Common myeloid progenitor, CD34-positive (primary cell): ENCODE data around the gene HTT.

ENCODE experiments used
- CTCF ChIA-PET: fragments of 350-600 bp; sonication (Branson Sonifier 250); formaldehyde crosslinking; loops from one replicate; lab custom pipeline; 2021; ENCODE audit warnings: antibody characterized with exemption; lab: Charles Lee
- POLR2A ChIA-PET: fragments of 350-600 bp; sonication (Branson Sonifier 250); formaldehyde crosslinking; loops from one replicate; lab custom pipeline; 2021; ENCODE audit warnings: antibody characterized with exemption; lab: Charles Lee
- DNase-seq, 3 donors: peaks; one replicate each; pipeline versions ENCODE4 v3.0.0 to v3.0.0-alpha.2; 2013
- H3K27ac ChIP-seq, 2 experiments: 1 replicate in 1 of 2; 2 replicates in 1 of 2; pipeline ENCODE4 v1.7.0; 2013; ENCODE audit warnings: inconsistent platforms in 2 of 2, low read length in 2 of 2, mild to moderate bottlenecking in 2 of 2, low read depth in 1 of 2, moderate library complexity in 1 of 2; ENCODE audit not compliant: severe bottlenecking in 2 of 2, insufficient read depth in 1 of 2, poor library complexity in 1 of 2
- H3K27me3 ChIP-seq, 5 experiments: replicated peaks in 2 of 5; 1 replicate in 3 of 5; 2 replicates in 2 of 5; pipeline versions ENCODE4 v1.6.1 to v1.7.0; 2013; ENCODE audit warnings: low read length in 4 of 5, mild to moderate bottlenecking in 2 of 5, moderate library complexity in 2 of 5, inconsistent platforms in 1 of 5; ENCODE audit not compliant: insufficient read depth in 5 of 5, control insufficient read depth in 4 of 5
- H3K36me3 ChIP-seq, 4 experiments: 1 replicate in 2 of 4; 2 replicates in 2 of 4; pipeline versions ENCODE4 v1.6.1 to v1.7.0; 2013; ENCODE audit warnings: low read length in 3 of 4, control low read depth in 1 of 4, mild to moderate bottlenecking in 1 of 4; ENCODE audit not compliant: control insufficient read depth in 4 of 4, insufficient read depth in 4 of 4
- H3K4me1 ChIP-seq, 4 experiments: 1 replicate in 3 of 4; 2 replicates in 1 of 4; pipeline versions ENCODE4 v1.6.1 to v1.7.1; 2013; ENCODE audit warnings: low read length in 3 of 4, mild to moderate bottlenecking in 3 of 4, control low read depth in 1 of 4, inconsistent platforms in 1 of 4, moderate library complexity in 1 of 4; ENCODE audit not compliant: control insufficient read depth in 4 of 4, insufficient read depth in 4 of 4; ENCODE audit errors: control extremely low read depth in 1 of 4
- H3K4me3 ChIP-seq, 7 experiments: 1 replicate in 4 of 7; 2 replicates in 3 of 7; pipeline versions ENCODE4 v1.5.1 to v1.7.0; 2013; ENCODE audit warnings: mild to moderate bottlenecking in 7 of 7, low read length in 6 of 7, moderate library complexity in 6 of 7, inconsistent platforms in 2 of 7, low read depth in 2 of 7, control low read depth in 1 of 7; ENCODE audit not compliant: insufficient read depth in 4 of 7, control insufficient read depth in 1 of 7; ENCODE audit errors: extremely low read depth in 1 of 7
- H3K9me3 ChIP-seq, 5 experiments: 1 replicate in 4 of 5; 2 replicates in 1 of 5; pipeline versions ENCODE4 v1.6.1 to v1.7.1; 2013; ENCODE audit warnings: low read length in 4 of 5, mild to moderate bottlenecking in 2 of 5, inconsistent platforms in 1 of 5, low read depth in 1 of 5, moderate library complexity in 1 of 5; ENCODE audit not compliant: control insufficient read depth in 4 of 5, insufficient read depth in 2 of 5; ENCODE audit errors: control extremely low read depth in 1 of 5
- WGBS: methylation state at CpG from one replicate; pipeline ENCODE4 v1.1.5; 2013; ENCODE audit not compliant: insufficient coverage; 5-methylcytosine and 5-hydroxymethylcytosine counted together

The HTT gene

DNA sequence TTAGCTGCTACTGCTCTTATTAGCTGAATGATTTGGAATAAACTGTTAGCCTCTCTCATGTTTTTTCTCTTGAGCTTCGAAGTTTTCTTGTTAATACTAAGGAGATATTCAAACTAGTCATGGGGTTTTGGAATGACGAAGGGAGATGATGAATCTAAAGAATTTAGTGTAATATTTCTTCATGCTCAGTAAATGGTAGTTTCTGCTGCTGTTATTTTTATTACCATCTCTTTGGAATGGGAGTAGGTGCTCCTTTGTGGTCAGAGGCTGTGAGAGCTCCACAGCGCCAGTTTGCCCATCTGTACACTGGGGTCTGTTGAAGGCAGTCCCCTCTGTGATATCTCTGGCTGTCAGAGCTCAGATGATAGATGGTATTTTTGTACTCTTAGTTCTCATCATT, 33.7 kb downstream of the HTT start:
- Histone ChIP-seq H3K36me3 (peaks cover 38 to 73% (median 56%) of the 10 kb centered on the region in 4 experiments), H3K27ac (no peak overlapping the region), H3K27me3 (no peaks in the 10 kb centered on the region), H3K9me3 (no peaks in the 10 kb centered on the region), H3K4me1 (peaks cover 0 to 13% (median 2%) of the 10 kb centered on the region in 4 experiments), H3K4me3 (no peak overlapping the region)
- ChIA-PET CTCF (interaction anchor here (1.0 to 11.6 kb wide), 11 partner anchors 8 to 62 kb away, joined by 3 to 122 read pairs (median 8); no protein-coding TSS in a partner anchor), POLR2A (interaction anchor here (0.7 kb wide), 1 partner anchor 398 kb away, joined by 3 read pairs; no protein-coding TSS in a partner anchor)
- WGBS = no CpG with 5 or more reads among the region's 3 CpGs
- no peak for DNase-seq

DNA sequence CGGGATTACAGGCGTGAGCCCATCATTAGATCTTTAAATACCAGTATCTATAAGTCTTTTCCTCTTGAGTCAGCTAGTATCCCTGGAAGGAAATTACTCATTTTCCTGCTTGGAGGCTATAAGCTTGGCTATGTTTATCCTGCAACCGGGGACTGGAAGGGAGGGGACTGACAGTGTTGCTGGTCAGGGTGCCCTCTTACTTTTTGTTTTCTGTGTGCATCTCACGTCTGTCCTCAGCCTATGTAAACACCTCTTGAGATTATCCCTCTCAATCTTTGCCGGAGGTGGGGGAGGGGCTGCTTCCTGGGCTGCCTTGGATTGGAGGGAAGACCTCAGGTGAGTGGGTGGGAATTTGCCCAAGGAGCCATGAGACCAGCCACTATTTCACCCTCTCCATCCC, 37.0 kb downstream of the HTT start:
- no peak overlapping the region for H3K27ac ChIP-seq
- 78% methylated on average over 3 of the region's 5 CpGs for WGBS
- peaks cover 40 to 83% (median 70%) of the 10 kb centered on the region in 4 experiments for H3K36me3 ChIP-seq

DNA sequence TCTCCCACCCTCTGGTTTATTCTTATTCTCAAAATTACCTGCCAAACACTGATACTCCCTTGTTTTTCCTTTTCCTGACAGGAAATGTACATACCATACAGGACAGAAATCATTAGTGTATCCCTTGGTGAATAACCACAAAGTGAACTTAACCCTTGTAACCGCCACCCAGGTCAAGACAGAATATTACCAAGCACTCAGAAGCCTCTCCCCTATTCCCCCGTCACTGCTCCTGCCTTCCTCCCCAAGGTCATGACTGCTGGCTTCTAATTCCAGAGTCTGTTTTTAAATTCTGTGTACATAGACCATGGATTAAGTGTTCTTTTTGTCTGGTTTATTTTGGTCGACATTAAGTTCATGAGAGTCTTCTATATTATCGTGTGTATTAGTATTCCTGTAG, 37.7 kb downstream of the HTT start:
- ChIA-PET POLR2A (interaction anchor here (0.7 to 1.2 kb wide), 2 partner anchors 8 to 59 kb away, joined by 4 read pairs; no protein-coding TSS in a partner anchor), CTCF (interaction anchor here (0.8 to 11.6 kb wide), 6 partner anchors 11 to 26 kb away, joined by 3 to 122 read pairs (median 3); no protein-coding TSS in a partner anchor)
- WGBS = 100% methylated on average over 2 of the region's 4 CpGs
- peaks cover 0 to 5% (median 2%) of the 10 kb centered on the region in 4 experiments for H3K4me1 ChIP-seq
- no peaks in the 10 kb centered on the region for H3K9me3 ChIP-seq
- no peak overlapping the region for H3K4me3 ChIP-seq
- no peaks in the 10 kb centered on the region for H3K27me3 ChIP-seq
- H3K27ac ChIP-seq = no peak overlapping the region
- no peak for DNase-seq
- peaks cover 44 to 88% (median 72%) of the 10 kb centered on the region in 4 experiments for H3K36me3 ChIP-seq

More for the DNA sequence above, 37.0 kb downstream of the HTT start:
- Histone ChIP-seq H3K4me1 (peaks cover 0 to 10% (median 2%) of the 10 kb centered on the region in 4 experiments), H3K9me3 (no peaks in the 10 kb centered on the region), H3K27me3 (no peaks in the 10 kb centered on the region), H3K4me3 (no peak overlapping the region)
- POLR2A ChIA-PET = interaction anchor here (0.7 to 1.2 kb wide), 2 partner anchors 9 to 59 kb away, joined by 4 read pairs; no protein-coding TSS in a partner anchor
- CTCF ChIA-PET = interaction anchor here (0.6 to 11.6 kb wide), 6 partner anchors 11 to 67 kb away, joined by 3 to 122 read pairs (median 4); no protein-coding TSS in a partner anchor
- no peak for DNase-seq

GRCh38 chr4:3112609-3113469, 38.4 kb downstream of the HTT start:
- DNase-seq = no peak
- 97% methylated on average over 4 of the region's 5 CpGs for WGBS

GRCh38 chr4:3114377-3114776, 39.9 kb downstream of the HTT start:
- ChIA-PET POLR2A (no interaction called here), CTCF (interaction anchor here (1.1 to 5.8 kb wide), 3 partner anchors 9 to 21 kb away, joined by 3 to 37 read pairs (median 7); no protein-coding TSS in a partner anchor)
- no peaks in the 10 kb centered on the region for H3K9me3 ChIP-seq
- no peak overlapping the region for H3K4me3 ChIP-seq
- H3K4me1 ChIP-seq = no peaks in the 10 kb centered on the region
- H3K36me3 ChIP-seq = peaks cover 37 to 88% (median 68%) of the 10 kb centered on the region in 4 experiments
- no peak for DNase-seq
- no peaks in the 10 kb centered on the region for H3K27me3 ChIP-seq
- 90% methylated on average over 5 of the region's 6 CpGs for WGBS
- no peak overlapping the region for H3K27ac ChIP-seq

More at GRCh38 chr4:3112609-3113469, 38.4 kb downstream of the HTT start:
- Histone ChIP-seq H3K36me3 (peaks cover 39 to 88% (median 70%) of the 10 kb centered on the region in 4 experiments), H3K4me1 (peaks cover 0 to 5% (median 2%) of the 10 kb centered on the region in 4 experiments), H3K4me3 (no peak overlapping the region), H3K27ac (no peak overlapping the region), H3K27me3 (no peaks in the 10 kb centered on the region), H3K9me3 (no peaks in the 10 kb centered on the region)
- CTCF ChIA-PET = interaction anchor here (0.8 to 11.6 kb wide), 8 partner anchors 10 to 71 kb away, joined by 3 to 122 read pairs (median 3); no protein-coding TSS in a partner anchor
- POLR2A ChIA-PET = interaction anchor here (1.2 kb wide), 1 partner anchor 8 kb away, joined by 4 read pairs; no protein-coding TSS in a partner anchor

DNA sequence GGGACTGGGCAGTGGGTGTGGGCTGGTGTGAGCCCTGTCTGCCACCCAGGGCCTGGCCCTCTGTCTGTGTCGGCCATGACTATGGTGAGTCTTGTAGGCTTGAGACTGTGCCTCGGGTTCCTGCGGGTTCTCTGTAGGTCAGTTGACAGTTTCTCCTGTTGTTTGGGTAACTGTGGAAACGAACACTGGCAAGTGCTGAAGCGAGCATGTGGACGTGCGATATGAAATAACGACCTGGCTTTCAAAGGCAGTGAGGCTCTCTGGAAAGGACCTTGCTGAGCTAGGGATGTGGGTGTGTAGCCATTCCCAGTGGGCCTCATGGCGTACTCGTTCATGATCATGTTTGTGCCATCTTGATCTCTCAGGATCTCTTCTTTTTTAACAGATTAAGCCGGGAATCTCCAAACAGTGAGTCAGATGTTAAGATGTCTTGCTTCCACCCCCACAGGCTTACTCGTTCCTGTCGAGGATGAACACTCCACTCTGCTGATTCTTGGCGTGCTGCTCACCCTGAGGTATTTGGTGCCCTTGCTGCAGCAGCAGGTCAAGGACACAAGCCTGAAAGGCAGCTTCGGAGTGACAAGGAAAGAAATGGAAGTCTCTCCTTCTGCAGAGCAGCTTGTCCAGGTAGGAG, 41.3 kb downstream of the HTT start:
- no peaks in the 10 kb centered on the region for H3K27me3 ChIP-seq
- ChIA-PET CTCF (interaction anchor here (1.0 to 2.8 kb wide), 5 partner anchors 8 to 164 kb away, joined by 3 to 11 read pairs (median 4); no protein-coding TSS in a partner anchor), POLR2A (no interaction called here)
- no peaks in the 10 kb centered on the region for H3K4me1 ChIP-seq
- H3K36me3 ChIP-seq = peaks cover 32 to 88% (median 64%) of the 10 kb centered on the region in 4 experiments
- no peaks in the 10 kb centered on the region for H3K9me3 ChIP-seq
- no peak overlapping the region for H3K27ac ChIP-seq
- WGBS = 96% methylated on average over 13 of the region's 15 CpGs
- DNase-seq = no peak
- H3K4me3 ChIP-seq = no peak overlapping the region
